GM19372 (cell line): ENCODE data around the gene BARX1.

ENCODE experiments used
- ATAC-seq: cut with Tn5 transposase; IDR thresholded peaks from one replicate; pipeline ENCODE4 v1.9.1; 2021; ENCODE audit warnings: mild to moderate bottlenecking, low read depth, moderate library complexity; ENCODE audit not compliant: unreplicated experiment

Gene BARX1

GRCh38 chr9:93902780-93903655 lies 52.1 kb downstream of the BARX1 start:
- ATAC-seq = no peak

GRCh38 chr9:93902051-93902779 lies 52.9 kb downstream of the BARX1 start:
- ATAC-seq = no peak
